Fibroblast of villous mesenchyme (primary cell): ENCODE results near the gene BAIAP3. TPM values are rescaled to one million over a fixed set of nuclear protein-coding genes. Genes with fewer than 3 reads are reported as not detected.
"Not testable (repeated sequence)": the region's sequence is repeated elsewhere in the genome, so short reads cannot be mapped to it uniquely, and the experiment has no call there.

Experiments used
- DNase-seq: peaks from one replicate; pipeline ENCODE4 v3.0.0-alpha.2; 2010; ENCODE audit warnings: low read depth
- H3K4me3 ChIP-seq: 2 replicates; pipeline ENCODE4 v1.5.1; 2011; ENCODE audit warnings: low read depth, mild to moderate bottlenecking, low read length
- CTCF ChIP-seq: IDR thresholded peaks from 2 replicates; pipeline ENCODE4 v1.5.1; 2012; ENCODE audit warnings: low read depth, mild to moderate bottlenecking, low read length; ENCODE audit not compliant: insufficient read depth
- total RNA-seq: library from RNA; depleted of rRNA; stranded (reverse); fragments of >200 nt; gene quantifications from 2 replicates; pipeline ENCODE4 v1.2.3, GENCODE V29; 2012

Gene BAIAP3
- total RNA-seq, 1 donor, result under 0.01 TPM

GRCh38 chr16:1288813-1289476, 44.5 kb upstream of the BAIAP3 start:
- no peak for TF ChIP-seq CTCF
- DNase-seq, result no peak
- no peak overlapping the region for H3K4me3 ChIP-seq

- no peak for DNase-seq
- no peak for TF ChIP-seq CTCF
- H3K4me3 ChIP-seq, result no peak overlapping the region
These were observed 44.0 kb upstream of the BAIAP3 start for GRCh38 chr16:1289477-1289866.

GRCh38 chr16:1290063-1290501, 43.4 kb upstream of the BAIAP3 start:
- TF ChIP-seq CTCF, result no peak
- peak; percentile 16 for DNase-seq
- no peak overlapping the region for H3K4me3 ChIP-seq

- no peak for TF ChIP-seq CTCF
These were observed 42.4 kb upstream of the BAIAP3 start for GRCh38 chr16:1290860-1291575.

GRCh38 chr16:1291576-1291974, 41.9 kb upstream of the BAIAP3 start:
- no peak for TF ChIP-seq CTCF
- DNase-seq, result no peak
- H3K4me3 ChIP-seq, result no peak overlapping the region

More at GRCh38 chr16:1290860-1291575, 42.4 kb upstream of the BAIAP3 start:
- DNase-seq, result no peak
- no peak overlapping the region for H3K4me3 ChIP-seq

GRCh38 chr16:1292208-1292607, 41.2 kb upstream of the BAIAP3 start:
- DNase-seq, H3K4me3 ChIP-seq: not testable (repeated sequence)

- H3K4me3 ChIP-seq, DNase-seq: not testable (repeated sequence)
These were observed 40.6 kb upstream of the BAIAP3 start for GRCh38 chr16:1292808-1293207.
